Measurements from ENCODE around the gene FOXP1. TPM values are rescaled to one million over a fixed set of nuclear protein-coding genes. Genes with fewer than 3 reads are reported as not detected.

The FOXP1 gene
- polyA plus RNA-seq, 1 donor from 2014 or later = 5.6 TPM

GRCh38 chr3:71318458-71318827 is 265.1 kb downstream of the FOXP1 start:
- no peak for TF ChIP-seq POLR2AphosphoS5 (IDR thresholded peaks at IDR 0.05)
- TF ChIP-seq MXI1 (conservative IDR thresholded peaks at IDR 0.05; ENCODE audit: poor library complexity, severe bottlenecking) = no peak
- no peak for TF ChIP-seq RAD21 (conservative IDR thresholded peaks at IDR 0.05)
- no peak for TF ChIP-seq TAF1 (IDR thresholded peaks at IDR 0.05; ENCODE audit: low read depth)
- TF ChIP-seq SMC3 (conservative IDR thresholded peaks at IDR 0.05; ENCODE audit: poor library complexity) = no peak
- no peak for TF ChIP-seq EP300 (conservative IDR thresholded peaks at IDR 0.05; ENCODE audit: poor library complexity, severe bottlenecking)
- TF ChIP-seq REST (IDR thresholded peaks at IDR 0.05; ENCODE audit: borderline replicate concordance) = no peak
- TF ChIP-seq CTCF (IDR thresholded peaks at IDR 0.05; ENCODE audit: poor library complexity, severe bottlenecking) = no peak
- TF ChIP-seq EZH2 (IDR thresholded peaks at IDR 0.05; ENCODE audit: borderline replicate concordance, insufficient read depth, low read length, poor library complexity, severe bottlenecking) = no peak
- no peak overlapping the region for H3K4me2 ChIP-seq (ENCODE audit: low read length)
- H3K36me3 ChIP-seq (ENCODE audit: insufficient read depth, low read length) = no peaks in the 10 kb centered on the region
- H3K9ac ChIP-seq (ENCODE audit: low read length) = no peak overlapping the region
- H3K4me3 ChIP-seq (ENCODE audit: low read length) = no peak overlapping the region
- H3K79me2 ChIP-seq (replicated peaks; ENCODE audit: insufficient read depth, low read length) = no peaks in the 10 kb centered on the region
- no peak overlapping the region for H3K27ac ChIP-seq (ENCODE audit: low read length)
- no peaks in the 10 kb centered on the region for H3K9me3 ChIP-seq (ENCODE audit: low read length)
- no peaks in the 10 kb centered on the region for H3K27me3 ChIP-seq (ENCODE audit: insufficient read depth, low read depth, low read length)
- no peaks in the 10 kb centered on the region for H3K9me2 ChIP-seq (ENCODE audit: insufficient read depth, low read length)
- H4K20me1 ChIP-seq (ENCODE audit: insufficient read depth) = no peaks in the 10 kb centered on the region
- H3F3A ChIP-seq (ENCODE audit: insufficient read depth, low read length, poor library complexity, severe bottlenecking) = no peaks in the 10 kb centered on the region
- no peak overlapping the region for H2AFZ ChIP-seq (ENCODE audit: low read depth, low read length)

GRCh38 chr3:71317749-71318457 is 265.6 kb downstream of the FOXP1 start:
- no peaks in the 10 kb centered on the region for H3K9me3 ChIP-seq (ENCODE audit: low read length)
- H3K27me3 ChIP-seq (ENCODE audit: insufficient read depth, low read depth, low read length) = no peaks in the 10 kb centered on the region
- H3F3A ChIP-seq (ENCODE audit: insufficient read depth, low read length, poor library complexity, severe bottlenecking) = no peaks in the 10 kb centered on the region
- no peak overlapping the region for H3K4me2 ChIP-seq (ENCODE audit: low read length)
- H3K9ac ChIP-seq (ENCODE audit: low read length) = no peak overlapping the region
- H3K9me2 ChIP-seq (ENCODE audit: insufficient read depth, low read length) = no peaks in the 10 kb centered on the region
- H3K27ac ChIP-seq (ENCODE audit: low read length) = no peak overlapping the region
- no peaks in the 10 kb centered on the region for H3K79me2 ChIP-seq (replicated peaks; ENCODE audit: insufficient read depth, low read length)
- TF ChIP-seq EP300 (conservative IDR thresholded peaks at IDR 0.05; ENCODE audit: poor library complexity, severe bottlenecking) (no peak), SMC3 (conservative IDR thresholded peaks at IDR 0.05; ENCODE audit: poor library complexity) (no peak), MXI1 (conservative IDR thresholded peaks at IDR 0.05; ENCODE audit: poor library complexity, severe bottlenecking) (no peak), RAD21 (conservative IDR thresholded peaks at IDR 0.05) (no peak), POLR2AphosphoS5 (IDR thresholded peaks at IDR 0.05) (no peak), CTCF (IDR thresholded peaks at IDR 0.05; ENCODE audit: poor library complexity, severe bottlenecking) (no peak), REST (IDR thresholded peaks at IDR 0.05; ENCODE audit: borderline replicate concordance) (no peak), TAF1 (IDR thresholded peaks at IDR 0.05; ENCODE audit: low read depth) (no peak), EZH2 (IDR thresholded peaks at IDR 0.05; ENCODE audit: borderline replicate concordance, insufficient read depth, low read length, poor library complexity, severe bottlenecking) (no peak)
- no peak overlapping the region for H2AFZ ChIP-seq (ENCODE audit: low read depth, low read length)
- H4K20me1 ChIP-seq (ENCODE audit: insufficient read depth) = no peaks in the 10 kb centered on the region
- no peaks in the 10 kb centered on the region for H3K36me3 ChIP-seq (ENCODE audit: insufficient read depth, low read length)
- H3K4me3 ChIP-seq (ENCODE audit: low read length) = no peak overlapping the region
